ENCODE data around the gene SLC15A3. TPM values are rescaled to one million over a fixed set of nuclear protein-coding genes. Genes with fewer than 3 reads are reported as not detected.

Gene SLC15A3
- total and polyA plus RNA-seq, 4 donors, result 9.0 to 20.9 (median 16.3) TPM

- WGBS, result 93% methylated on average over 20 of the region's 20 CpGs
- no peak for DNase-seq (ENCODE audit: low spot score)
These were observed 23.4 kb downstream of the SLC15A3 start for GRCh38 chr11:60928563-60929001.

GRCh38 chr11:60927600-60927999, 24.4 kb downstream of the SLC15A3 start:
- Histone ChIP-seq H3K36me3 (ENCODE audit: control insufficient read depth in 4 of 4, insufficient read depth in 3 of 4, low read depth in 1 of 4, low read length in 3 of 4) (peaks cover 0 to 3% (median 0%) of the 10 kb centered on the region in 4 donors), H3K9me3 (ENCODE audit: control insufficient read depth in 4 of 4, low read length in 3 of 4) (no peaks in the 10 kb centered on the region), H3K4me1 (ENCODE audit: control insufficient read depth in 4 of 4, insufficient read depth in 4 of 4, low read length in 3 of 4) (peaks cover 5 to 13% (median 5%) of the 10 kb centered on the region in 4 donors), H3K4me3 (ENCODE audit: low read depth in 1 of 3, low read length in 3 of 3) (no peak overlapping the region), H3K27me3 (ENCODE audit: control insufficient read depth in 4 of 4, insufficient read depth in 4 of 4, low read length in 3 of 4) (peaks cover 0 to 6% (median 0%) of the 10 kb centered on the region in 4 donors), H3K9ac (ENCODE audit: low read depth in 1 of 2, low read length in 2 of 2) (no peak overlapping the region), H3K27ac (ENCODE audit: low read depth in 1 of 2, low read length in 2 of 2) (no peak overlapping the region)
- WGBS, result 89% methylated on average over 16 of the region's 16 CpGs
- DNase-seq (ENCODE audit: low spot score), result no peak
- TF ChIP-seq SP1 (IDR thresholded peaks at IDR 0.05) (no peak), REST (IDR thresholded peaks at IDR 0.05) (no peak), ZBTB33 (IDR thresholded peaks at IDR 0.05) (no peak), CTCF (IDR thresholded peaks at IDR 0.05; ENCODE audit: low read depth, low read length, missing input control) (no peak), FOXA2 (IDR thresholded peaks at IDR 0.05) (no peak), GABPA (IDR thresholded peaks at IDR 0.05 in 1 of 2, conservative IDR thresholded peaks at IDR 0.05 in 1 of 2) (no peak), RAD21 (IDR thresholded peaks at IDR 0.05) (no peak), ATF3 (IDR thresholded peaks at IDR 0.05) (no peak), FOXA1 (IDR thresholded peaks at IDR 0.05) (no peak), HNF4G (IDR thresholded peaks at IDR 0.05) (no peak), JUND (IDR thresholded peaks at IDR 0.05) (no peak)

More at GRCh38 chr11:60928563-60929001, 23.4 kb downstream of the SLC15A3 start:
- H3K27ac ChIP-seq (ENCODE audit: low read depth in 1 of 2, low read length in 2 of 2), result no peak overlapping the region
- peaks cover 0 to 6% (median 0%) of the 10 kb centered on the region in 4 donors for H3K27me3 ChIP-seq (ENCODE audit: control insufficient read depth in 4 of 4, insufficient read depth in 4 of 4, low read length in 3 of 4)
- no peak overlapping the region for H3K4me3 ChIP-seq (ENCODE audit: low read depth in 1 of 3, low read length in 3 of 3)
- H3K4me1 ChIP-seq (ENCODE audit: control insufficient read depth in 4 of 4, insufficient read depth in 4 of 4, low read length in 3 of 4), result peaks cover 5 to 13% (median 5%) of the 10 kb centered on the region in 4 donors
- H3K9me3 ChIP-seq (ENCODE audit: control insufficient read depth in 4 of 4, low read length in 3 of 4), result no peaks in the 10 kb centered on the region
- H3K36me3 ChIP-seq (ENCODE audit: control insufficient read depth in 4 of 4, insufficient read depth in 3 of 4, low read depth in 1 of 4, low read length in 3 of 4), result no peaks in the 10 kb centered on the region
- no peak for TF ChIP-seq FOXA2 (IDR thresholded peaks at IDR 0.05)
- H3K9ac ChIP-seq (ENCODE audit: low read depth in 1 of 2, low read length in 2 of 2), result no peak overlapping the region
